Endothelial cell of umbilical vein (primary cell): ENCODE results near the gene PPP1R18. TPM values are rescaled to one million over a fixed set of nuclear protein-coding genes. Genes with fewer than 3 reads are reported as not detected.

Experiments used
- BruUV-seq: library from RNA; stranded (reverse); fragments of 400-500 nt; replicated peaks from 2 replicates; lab custom pipeline; 2021; lab: Mats Ljungman, UMichigan
- CTCF ChIA-PET: fragments of 300-600, 350-600 bp; sonication (Branson Sonifier 250); formaldehyde crosslinking; loops from one replicate; lab custom pipeline; 2021; ENCODE audit warnings: antibody characterized with exemption, inconsistent platforms; lab: Charles Lee
- POLR2A ChIA-PET: fragments of 300-600, 350-600 bp; sonication (Branson Sonifier 250); formaldehyde crosslinking; loops from one replicate; lab custom pipeline; 2021; ENCODE audit warnings: antibody characterized with exemption, inconsistent platforms; lab: Charles Lee
- DNase-seq: peaks from one replicate; pipeline ENCODE4 v3.0.0-alpha.2; 2011; ENCODE audit warnings: low read depth, low spot score
- FAIRE-seq: peaks from 2 replicates; lab custom pipeline; 2011; peaks lifted over from hg19 to GRCh38; lab: Jason Lieb, UNC
- H2AFZ ChIP-seq: 2 replicates; pipeline ENCODE4 v1.6.0; 2012; ENCODE audit warnings: low read depth, low read length, control low read depth, inconsistent platforms
- H3K27ac ChIP-seq: 2 replicates; pipeline ENCODE4 v1.5.1; 2011; ENCODE audit warnings: low read depth, mild to moderate bottlenecking, control low read depth, low read length, moderate library complexity; ENCODE audit not compliant: insufficient read depth
- H3K27me3 ChIP-seq, 2 experiments: 2 replicates each; pipeline versions ENCODE4 v1.6.0 to v1.6.1; 2011; ENCODE audit warnings: low read length in 2 of 2, mixed read lengths in 1 of 2; ENCODE audit not compliant: control insufficient read depth in 2 of 2, insufficient read depth in 2 of 2
- H3K36me3 ChIP-seq, 2 experiments: 2 replicates in 1 of 2; 3 replicates in 1 of 2; pipeline ENCODE4 v1.5.1; 2011; ENCODE audit warnings: low read length in 2 of 2, mild to moderate bottlenecking in 1 of 2, moderate library complexity in 1 of 2; ENCODE audit not compliant: control insufficient read depth in 2 of 2, insufficient read depth in 2 of 2; ENCODE audit errors: extremely low read depth in 1 of 2
- H3K4me1 ChIP-seq: 3 replicates; pipeline ENCODE4 v1.5.1; 2011; ENCODE audit warnings: mild to moderate bottlenecking, low read length; ENCODE audit not compliant: control insufficient read depth, insufficient read depth; ENCODE audit errors: extremely low read depth
- H3K4me2 ChIP-seq: 2 replicates; pipeline ENCODE4 v1.6.1; 2011; ENCODE audit warnings: low read length, control low read depth, mixed read lengths; ENCODE audit not compliant: insufficient read depth
- H3K4me3 ChIP-seq, 3 experiments: fragments of 200-600 bp in 1 of 3; sonication (generic), shearing (Covaris generic) in 1 of 3; replicated peaks in 1 of 3; 2 replicates each; pipeline ENCODE4 v1.5.1; 2011 to 2016; ENCODE audit warnings: control low read depth in 3 of 3, low read length in 3 of 3, mild to moderate bottlenecking in 2 of 3, inconsistent platforms in 1 of 3, low read depth in 1 of 3, moderate library complexity in 1 of 3; ENCODE audit not compliant: insufficient read depth in 1 of 3
- H3K79me2 ChIP-seq: 2 replicates; pipeline ENCODE4 v1.6.0; 2012; ENCODE audit warnings: low read length, inconsistent platforms; ENCODE audit not compliant: control insufficient read depth, insufficient read depth
- H3K9ac ChIP-seq: replicated peaks from 2 replicates; pipeline ENCODE3; 2011; ENCODE audit warnings: low read length, control low read depth; ENCODE audit not compliant: insufficient read depth; ENCODE audit errors: extremely low read depth
- H3K9me1 ChIP-seq: replicated peaks from 3 replicates; pipeline ENCODE4 v1.6.0; 2011; ENCODE audit warnings: mild to moderate bottlenecking, low read length; ENCODE audit not compliant: control insufficient read depth, insufficient read depth; ENCODE audit errors: extremely low read depth
- H3K9me3 ChIP-seq: replicated peaks from 2 replicates; pipeline ENCODE4 v1.5.1; 2012; ENCODE audit warnings: low read length, inconsistent platforms; ENCODE audit not compliant: control insufficient read depth, insufficient read depth
- H4K20me1 ChIP-seq: replicated peaks from 2 replicates; pipeline ENCODE3; 2011; ENCODE audit warnings: mild to moderate bottlenecking, low read length; ENCODE audit not compliant: control insufficient read depth, insufficient read depth; ENCODE audit errors: extremely low read depth
- CTCF ChIP-seq, 2 donors: IDR thresholded peaks; 1 replicate in 1 of 2; 2 replicates in 1 of 2; pipeline ENCODE4 v1.5.1; 2011; ENCODE audit warnings: low read length in 2 of 2, mild to moderate bottlenecking in 2 of 2, moderate library complexity in 2 of 2, control low read depth in 1 of 2, inconsistent platforms in 1 of 2, low read depth in 1 of 2; ENCODE audit not compliant: insufficient read depth in 1 of 2; ENCODE audit errors: extremely low read depth in 1 of 2
- EZH2 ChIP-seq: IDR thresholded peaks from 2 replicates; pipeline ENCODE4 v1.6.1; 2012; ENCODE audit warnings: borderline replicate concordance, low read depth, mild to moderate bottlenecking, moderate library complexity, low read length, inconsistent platforms; ENCODE audit not compliant: severe bottlenecking
- FOS ChIP-seq: IDR thresholded peaks from 2 replicates; pipeline ENCODE4 v1.6.1; 2011; ENCODE audit warnings: mild to moderate bottlenecking, low read length, moderate library complexity, borderline replicate concordance; ENCODE audit not compliant: insufficient read depth
- GATA2 ChIP-seq: IDR thresholded peaks from 2 replicates; pipeline ENCODE4 v1.7.0; 2011; ENCODE audit warnings: low read depth, mild to moderate bottlenecking, moderate library complexity, mixed read lengths, low read length; ENCODE audit not compliant: insufficient read length, insufficient read depth
- JUN ChIP-seq: IDR thresholded peaks from 2 replicates; pipeline ENCODE4 v1.6.1; 2011; ENCODE audit warnings: borderline replicate concordance, low read depth; ENCODE audit not compliant: insufficient read length, insufficient read depth
- MAX ChIP-seq: IDR thresholded peaks from 2 replicates; pipeline ENCODE4 v1.6.1; 2011; ENCODE audit not compliant: insufficient read depth, insufficient read length
- MYC ChIP-seq: IDR thresholded peaks from one replicate; pipeline ENCODE4 v1.6.1; 2011; ENCODE audit warnings: mild to moderate bottlenecking, low read depth, low read length
- POLR2A ChIP-seq: IDR thresholded peaks from 2 replicates; pipeline ENCODE4 v1.6.1; 2012; ENCODE audit warnings: low read depth, mild to moderate bottlenecking, control low read depth, low read length
- POLR2AphosphoS5 ChIP-seq: IDR thresholded peaks from 2 replicates; pipeline ENCODE4 v1.6.1; 2012; ENCODE audit warnings: low read depth, mild to moderate bottlenecking, control low read depth, low read length, moderate library complexity; ENCODE audit not compliant: insufficient read depth
- dilution Hi-C: fragments of 300-500 bp; cut with MboI; formaldehyde crosslinking; loops from one replicate; pipeline ENCODE4 v1.15.0; 2019; ENCODE audit warnings: low sequenced_read_pairs; ENCODE audit not compliant: extremely low pct_ligation_motif_present
- intact Hi-C: fragments of 100-400 bp; cut with micrococcal nuclease; formaldehyde crosslinking; loops from one replicate; pipeline ENCODE4 v1.10.0; 2022
- polyA plus RNA-seq, 4 experiments: library from polyadenylated mRNA; depleted of rRNA in 3 of 4; stranded (reverse) in 3 of 4; unstranded in 1 of 4; fragments of >200 nt; gene quantifications; 2 replicates each; pipeline versions ENCODE4 v1.2.1 to v1.2.3, GENCODE V29; 2011 to 2012; ENCODE audit warnings: missing spikeins in 1 of 4
- total RNA-seq: library from RNA; stranded (reverse); gene quantifications from 2 replicates; pipeline ENCODE4 v1.2.3, GENCODE V29; 2021

PPP1R18 gene
- total and polyA plus RNA-seq, 2 donors (not counting 3 experiments of a cell fraction or from before 2014, with no cell fraction given), result 136 to 173 TPM

GRCh38 chr6:30732237-30732943 lies 45.9 kb upstream of the PPP1R18 start:
- H3K36me3 ChIP-seq, result peaks cover 3 to 16% of the 10 kb centered on the region in 2 experiments
- H3K9me1 ChIP-seq, result no peaks in the 10 kb centered on the region
- H3K79me2 ChIP-seq, result peaks cover 8% of the 10 kb centered on the region
- no TSS peak for BruUV-seq
- H2AFZ ChIP-seq, result no peak overlapping the region
- no peak overlapping the region for H3K4me2 ChIP-seq
- peaks cover 10% of the 10 kb centered on the region for H3K4me1 ChIP-seq
- H4K20me1 ChIP-seq, result no peaks in the 10 kb centered on the region
- no peak overlapping the region for H3K9ac ChIP-seq
- H3K27me3 ChIP-seq, result no peaks in the 10 kb centered on the region
- DNase-seq, result no peak
- FAIRE-seq, result no peak
- no peak for TF ChIP-seq MAX
- TF ChIP-seq MYC, result no peak
- TF ChIP-seq GATA2, result no peak
- TF ChIP-seq POLR2A, result no peak
- no peak for TF ChIP-seq JUN
- TF ChIP-seq EZH2, result no peak
- no peak for TF ChIP-seq CTCF (IDR thresholded peaks at IDR 0.05; ENCODE audit: extremely low read depth in 1 of 2, insufficient read depth in 1 of 2, low read depth in 1 of 2, low read length in 2 of 2)
- TF ChIP-seq FOS, result no peak
- no peak for TF ChIP-seq POLR2AphosphoS5
- dilution Hi-C loops (loop anchor here (25.0 kb wide), 1 partner anchor 155 kb away; the partner anchor contains the start of gene DDR1), intact Hi-C loops (loop anchor here (5.0 kb wide), 1 partner anchor 190 kb away; no protein-coding TSS in a partner anchor)
- CTCF ChIA-PET, result interaction anchor here (1.8 to 4.7 kb wide), 7 partner anchors 10 to 355 kb away, joined by 10 to 184 read pairs (median 23); partner anchors contain the start of gene VARS2
- H3K4me3 ChIP-seq, result no peak overlapping the region
- H3K9me3 ChIP-seq, result no peaks in the 10 kb centered on the region
- POLR2A ChIA-PET, result no interaction called here
- no peak overlapping the region for H3K27ac ChIP-seq
